Measurements from ENCODE around the gene EFL1.

The EFL1 gene

GRCh38 chr15:82139823-82140268, 122.7 kb downstream of the EFL1 start:
- H3K9me3 ChIP-seq = no peaks in the 10 kb centered on the region
- no peak overlapping the region for H3K4me3 ChIP-seq (ENCODE audit: low read depth in 1 of 2, low read length in 1 of 2)
- H3K4me1 ChIP-seq (ENCODE audit: control insufficient read depth in 1 of 2, insufficient read depth in 1 of 2, low read depth in 1 of 2, low read length in 1 of 2) = no peaks in the 10 kb centered on the region
- no peak overlapping the region for H3K27ac ChIP-seq
- H3K27me3 ChIP-seq = no peaks in the 10 kb centered on the region
- peaks cover 13% of the 10 kb centered on the region for H3K36me3 ChIP-seq
- TF ChIP-seq, protein P1, sequence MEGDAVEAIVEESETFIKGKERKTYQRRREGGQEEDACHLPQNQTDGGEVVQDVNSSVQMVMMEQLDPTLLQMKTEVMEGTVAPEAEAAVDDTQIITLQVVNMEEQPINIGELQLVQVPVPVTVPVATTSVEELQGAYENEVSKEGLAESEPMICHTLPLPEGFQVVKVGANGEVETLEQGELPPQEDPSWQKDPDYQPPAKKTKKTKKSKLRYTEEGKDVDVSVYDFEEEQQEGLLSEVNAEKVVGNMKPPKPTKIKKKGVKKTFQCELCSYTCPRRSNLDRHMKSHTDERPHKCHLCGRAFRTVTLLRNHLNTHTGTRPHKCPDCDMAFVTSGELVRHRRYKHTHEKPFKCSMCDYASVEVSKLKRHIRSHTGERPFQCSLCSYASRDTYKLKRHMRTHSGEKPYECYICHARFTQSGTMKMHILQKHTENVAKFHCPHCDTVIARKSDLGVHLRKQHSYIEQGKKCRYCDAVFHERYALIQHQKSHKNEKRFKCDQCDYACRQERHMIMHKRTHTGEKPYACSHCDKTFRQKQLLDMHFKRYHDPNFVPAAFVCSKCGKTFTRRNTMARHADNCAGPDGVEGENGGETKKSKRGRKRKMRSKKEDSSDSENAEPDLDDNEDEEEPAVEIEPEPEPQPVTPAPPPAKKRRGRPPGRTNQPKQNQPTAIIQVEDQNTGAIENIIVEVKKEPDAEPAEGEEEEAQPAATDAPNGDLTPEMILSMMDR (IDR thresholded peaks at IDR 0.05) = no peak

DNA sequence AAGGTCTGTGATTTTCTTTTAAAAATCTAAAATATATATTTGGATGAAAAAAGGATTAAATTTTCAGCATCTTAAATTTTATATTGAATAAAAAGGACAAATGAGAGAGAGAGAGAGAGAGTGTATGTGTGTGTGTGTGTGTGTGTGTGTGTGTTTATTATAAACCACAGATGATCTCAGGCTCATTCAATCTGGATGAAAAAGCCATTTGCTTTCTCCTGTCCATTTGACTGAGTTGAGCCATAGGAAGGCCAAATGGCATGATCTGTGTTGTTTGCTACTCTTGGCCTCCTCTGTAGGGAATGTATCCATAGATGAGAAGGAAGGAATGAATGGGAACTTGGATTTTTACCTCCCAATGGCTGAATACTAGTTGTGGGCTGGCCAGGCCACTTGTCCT, 124.2 kb downstream of the EFL1 start:
- no peaks in the 10 kb centered on the region for H3K9me3 ChIP-seq
- H3K27ac ChIP-seq = no peak overlapping the region
- no peaks in the 10 kb centered on the region for H3K4me1 ChIP-seq (ENCODE audit: control insufficient read depth in 1 of 2, insufficient read depth in 1 of 2, low read depth in 1 of 2, low read length in 1 of 2)
- TF ChIP-seq, protein P1 (IDR thresholded peaks at IDR 0.05) = no peak
- H3K4me3 ChIP-seq (ENCODE audit: low read depth in 1 of 2, low read length in 1 of 2) = no peak overlapping the region
- peaks cover 13% of the 10 kb centered on the region for H3K36me3 ChIP-seq
- no peaks in the 10 kb centered on the region for H3K27me3 ChIP-seq

GRCh38 chr15:82137261-82137660, 125.3 kb downstream of the EFL1 start:
- Histone ChIP-seq H3K36me3 (peaks cover 13% of the 10 kb centered on the region), H3K27ac (no peak overlapping the region)

DNA sequence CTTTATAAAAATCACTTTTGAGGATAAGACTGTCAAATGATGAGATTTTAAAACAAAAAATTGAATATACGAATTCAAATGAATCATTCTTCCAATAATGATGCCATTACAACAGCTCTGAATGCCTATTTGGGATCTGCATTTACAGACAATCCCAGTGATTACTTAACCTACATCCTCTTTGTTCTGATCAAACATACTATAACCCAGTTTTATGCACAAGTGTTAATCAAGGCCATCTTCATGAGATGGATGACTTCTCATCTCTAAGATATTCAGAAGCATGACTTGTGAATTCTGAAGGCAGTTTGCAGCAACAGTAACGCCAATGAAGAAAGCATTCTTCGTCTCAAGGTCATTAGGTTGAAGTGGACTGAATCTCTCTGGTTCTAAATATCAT, 126.4 kb downstream of the EFL1 start:
- Histone ChIP-seq H3K27me3 (no peaks in the 10 kb centered on the region), H3K9me3 (no peaks in the 10 kb centered on the region), H3K4me3 (ENCODE audit: low read depth in 1 of 2, low read length in 1 of 2) (no peak overlapping the region), H3K36me3 (peaks cover 13% of the 10 kb centered on the region), H3K27ac (no peak overlapping the region), H3K4me1 (ENCODE audit: control insufficient read depth in 1 of 2, insufficient read depth in 1 of 2, low read depth in 1 of 2, low read length in 1 of 2) (no peaks in the 10 kb centered on the region)
- TF ChIP-seq, protein P1 (IDR thresholded peaks at IDR 0.05) = no peak

More at GRCh38 chr15:82137261-82137660, 125.3 kb downstream of the EFL1 start:
- no peaks in the 10 kb centered on the region for H3K4me1 ChIP-seq (ENCODE audit: control insufficient read depth in 1 of 2, insufficient read depth in 1 of 2, low read depth in 1 of 2, low read length in 1 of 2)
- TF ChIP-seq, protein P1 (IDR thresholded peaks at IDR 0.05) = no peak
- H3K9me3 ChIP-seq = no peaks in the 10 kb centered on the region
- no peak overlapping the region for H3K4me3 ChIP-seq (ENCODE audit: low read depth in 1 of 2, low read length in 1 of 2)
- H3K27me3 ChIP-seq = no peaks in the 10 kb centered on the region

- H3K36me3 ChIP-seq = peaks cover 13% of the 10 kb centered on the region
- no peaks in the 10 kb centered on the region for H3K27me3 ChIP-seq
- H3K4me3 ChIP-seq (ENCODE audit: low read depth in 1 of 2, low read length in 1 of 2) = no peak overlapping the region
- no peak overlapping the region for H3K27ac ChIP-seq
- H3K4me1 ChIP-seq (ENCODE audit: control insufficient read depth in 1 of 2, insufficient read depth in 1 of 2, low read depth in 1 of 2, low read length in 1 of 2) = no peaks in the 10 kb centered on the region
- no peaks in the 10 kb centered on the region for H3K9me3 ChIP-seq
- TF ChIP-seq, protein P1 (IDR thresholded peaks at IDR 0.05) = no peak
These were observed 126.9 kb downstream of the EFL1 start for GRCh38 chr15:82135638-82136037.

DNA sequence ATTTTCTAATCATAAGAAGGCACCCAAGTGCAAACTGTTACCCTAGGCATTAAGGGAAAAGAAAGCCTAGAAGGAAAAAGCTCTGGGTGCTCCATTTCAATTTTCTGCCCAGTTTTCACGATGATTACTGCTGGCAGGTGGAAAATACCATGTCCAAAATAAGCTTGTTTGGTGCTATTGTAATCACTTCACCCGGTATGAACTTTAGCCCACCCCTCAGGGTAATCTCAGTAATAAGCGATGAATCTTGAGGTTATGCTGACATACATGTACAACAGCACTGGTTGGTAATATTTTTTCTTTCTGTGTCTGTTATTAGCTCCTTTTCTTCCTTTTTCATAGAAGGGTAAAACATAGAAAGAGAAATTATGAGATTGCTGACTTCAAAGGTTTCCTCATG, 128.1 kb downstream of the EFL1 start:
- H3K9me3 ChIP-seq = no peaks in the 10 kb centered on the region
- no peaks in the 10 kb centered on the region for H3K27me3 ChIP-seq
- H3K27ac ChIP-seq = no peak overlapping the region
- H3K4me1 ChIP-seq (ENCODE audit: control insufficient read depth in 1 of 2, insufficient read depth in 1 of 2, low read depth in 1 of 2, low read length in 1 of 2) = no peaks in the 10 kb centered on the region
- peaks cover 23% of the 10 kb centered on the region for H3K36me3 ChIP-seq
- TF ChIP-seq, protein P1 (IDR thresholded peaks at IDR 0.05) = no peak
- no peak overlapping the region for H3K4me3 ChIP-seq (ENCODE audit: low read depth in 1 of 2, low read length in 1 of 2)

Data from neutrophil (primary cell).